MCF 10A (cell line): ENCODE data around the gene TFRC. TPM values are rescaled to one million over a fixed set of nuclear protein-coding genes. Genes with fewer than 3 reads are reported as not detected.

Source experiments
- BruUV-seq: library from RNA; stranded (reverse); fragments of 400-500 nt; replicated peaks from 2 replicates; lab custom pipeline; 2021; lab: Mats Ljungman, UMichigan
- CTCF ChIA-PET: fragments of 300-600 bp; sonication (Branson Sonifier 250); formaldehyde crosslinking; extraction: SDS; loops from one replicate; lab custom pipeline; 2021; ENCODE audit warnings: antibody characterized with exemption, inconsistent platforms; lab: Yijun Ruan, JAX
- POLR2A ChIA-PET: fragments of 300-600, 350-650 bp; sonication (Branson Sonifier 250); formaldehyde crosslinking; extraction: SDS; loops from one replicate; lab custom pipeline; 2020; ENCODE audit warnings: antibody characterized with exemption, inconsistent platforms; lab: Yijun Ruan, JAX
- DNase-seq: peaks from one replicate; pipeline ENCODE4 v3.0.0-alpha.2; 2018; ENCODE audit not compliant: unreplicated experiment
- H3K27ac Mint-ChIP-seq: one replicate; pipeline ENCODE4 v1.8.0; 2022; ENCODE audit warnings: mild to moderate bottlenecking, low read depth, mixed read lengths; ENCODE audit not compliant: unreplicated experiment
- H3K27me3 Mint-ChIP-seq: one replicate; pipeline ENCODE4 v1.8.0; 2022; ENCODE audit warnings: mixed read lengths; ENCODE audit not compliant: insufficient read depth, unreplicated experiment
- H3K36me3 Mint-ChIP-seq: one replicate; pipeline ENCODE4 v1.8.0; 2022; ENCODE audit warnings: mild to moderate bottlenecking, moderate library complexity, mixed read lengths; ENCODE audit not compliant: insufficient read depth, unreplicated experiment
- H3K4me1 Mint-ChIP-seq: one replicate; pipeline ENCODE4 v1.8.0; 2022; ENCODE audit warnings: mixed read lengths; ENCODE audit not compliant: insufficient read depth, unreplicated experiment
- H3K4me3 Mint-ChIP-seq: one replicate; pipeline ENCODE4 v1.8.0; 2022; ENCODE audit warnings: mild to moderate bottlenecking, moderate library complexity, mixed read lengths; ENCODE audit not compliant: unreplicated experiment
- H3K9me3 Mint-ChIP-seq: one replicate; pipeline ENCODE4 v1.8.0; 2022; ENCODE audit warnings: mixed read lengths; ENCODE audit not compliant: unreplicated experiment
- intact Hi-C: fragments of 100-400 bp; cut with micrococcal nuclease; formaldehyde crosslinking; loops from 2 replicates; pipeline ENCODE4 v1.14.1; 2022
- total RNA-seq: library from RNA; stranded (reverse); gene quantifications from 2 replicates; pipeline ENCODE4 v1.2.3, GENCODE V29; 2022
- TF ChIP-seq, protein P1 (sequence below): fragments of 200-600 bp; IDR thresholded peaks from one replicate; pipeline ENCODE4 v1.8.0; 2022; ENCODE audit warnings: antibody characterized with exemption, mild to moderate bottlenecking; ENCODE audit not compliant: unreplicated experiment

TFRC gene
- total RNA-seq, 1 experiment from 2014 or later: 72.9 TPM

DNA sequence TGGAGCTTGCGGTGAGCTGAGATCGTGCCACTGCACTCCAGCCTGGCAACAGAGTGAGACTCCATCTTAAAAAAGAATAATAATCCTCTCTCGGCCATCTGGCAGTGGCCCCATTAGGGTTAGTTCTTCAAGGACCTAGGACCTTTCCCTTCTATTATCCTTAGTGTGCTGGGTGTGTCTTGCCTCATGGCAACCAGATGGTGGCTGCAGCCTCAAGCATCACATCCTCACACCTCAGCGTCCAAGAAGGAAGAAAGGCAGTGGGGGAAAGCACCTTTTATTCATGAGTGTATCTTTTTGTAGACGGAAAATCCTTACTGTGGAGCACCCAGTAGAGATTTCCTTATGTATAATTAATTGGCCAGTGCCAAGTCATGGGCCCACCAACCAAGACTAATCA, 42.7 kb upstream of the TFRC start:
- no peaks in the 10 kb centered on the region for H3K27me3 Mint-ChIP-seq
- H3K27ac Mint-ChIP-seq: no peak overlapping the region
- BruUV-seq: no TSS peak
- CTCF ChIA-PET: no interaction called here
- no peak overlapping the region for H3K4me3 Mint-ChIP-seq
- intact Hi-C loops: no loop called here
- no peaks in the 10 kb centered on the region for H3K36me3 Mint-ChIP-seq
- DNase-seq: no peak
- H3K4me1 Mint-ChIP-seq: peaks cover 8% of the 10 kb centered on the region
- TF ChIP-seq, protein P1, sequence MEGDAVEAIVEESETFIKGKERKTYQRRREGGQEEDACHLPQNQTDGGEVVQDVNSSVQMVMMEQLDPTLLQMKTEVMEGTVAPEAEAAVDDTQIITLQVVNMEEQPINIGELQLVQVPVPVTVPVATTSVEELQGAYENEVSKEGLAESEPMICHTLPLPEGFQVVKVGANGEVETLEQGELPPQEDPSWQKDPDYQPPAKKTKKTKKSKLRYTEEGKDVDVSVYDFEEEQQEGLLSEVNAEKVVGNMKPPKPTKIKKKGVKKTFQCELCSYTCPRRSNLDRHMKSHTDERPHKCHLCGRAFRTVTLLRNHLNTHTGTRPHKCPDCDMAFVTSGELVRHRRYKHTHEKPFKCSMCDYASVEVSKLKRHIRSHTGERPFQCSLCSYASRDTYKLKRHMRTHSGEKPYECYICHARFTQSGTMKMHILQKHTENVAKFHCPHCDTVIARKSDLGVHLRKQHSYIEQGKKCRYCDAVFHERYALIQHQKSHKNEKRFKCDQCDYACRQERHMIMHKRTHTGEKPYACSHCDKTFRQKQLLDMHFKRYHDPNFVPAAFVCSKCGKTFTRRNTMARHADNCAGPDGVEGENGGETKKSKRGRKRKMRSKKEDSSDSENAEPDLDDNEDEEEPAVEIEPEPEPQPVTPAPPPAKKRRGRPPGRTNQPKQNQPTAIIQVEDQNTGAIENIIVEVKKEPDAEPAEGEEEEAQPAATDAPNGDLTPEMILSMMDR: no peak
- H3K9me3 Mint-ChIP-seq: no peaks in the 10 kb centered on the region
- POLR2A ChIA-PET: no interaction called here

DNA sequence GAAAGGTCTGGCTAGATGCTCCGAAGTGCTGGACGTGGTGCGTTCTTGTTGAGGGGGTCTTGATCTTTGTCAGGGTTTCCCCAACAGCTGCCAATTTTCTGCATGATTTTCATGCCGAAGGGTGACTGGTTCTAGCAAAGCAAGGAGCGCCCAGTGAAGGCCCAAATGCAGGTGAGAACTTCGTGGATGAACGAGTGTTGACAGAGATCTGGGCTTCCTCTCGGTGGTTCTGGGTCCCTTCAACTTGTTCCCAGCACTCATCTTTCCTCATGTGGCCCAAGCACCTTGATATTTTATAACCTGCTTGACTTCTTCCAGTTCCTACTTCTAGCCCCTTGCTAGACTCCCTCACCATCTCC, 40.8 kb upstream of the TFRC start:
- intact Hi-C loops: no loop called here
- Mint-ChIP-seq H3K27ac (no peak overlapping the region), H3K27me3 (no peaks in the 10 kb centered on the region), H3K9me3 (no peaks in the 10 kb centered on the region), H3K4me3 (no peak overlapping the region), H3K36me3 (no peaks in the 10 kb centered on the region), H3K4me1 (peaks cover 8% of the 10 kb centered on the region)
- no TSS peak for BruUV-seq
- ChIA-PET CTCF (no interaction called here), POLR2A (interaction anchor here (0.7 to 0.8 kb wide), 3 partner anchors 11 to 41 kb away, joined by 3 to 5 read pairs (median 3); no protein-coding TSS in a partner anchor)
- no peak for DNase-seq
- TF ChIP-seq, protein P1: no peak

DNA sequence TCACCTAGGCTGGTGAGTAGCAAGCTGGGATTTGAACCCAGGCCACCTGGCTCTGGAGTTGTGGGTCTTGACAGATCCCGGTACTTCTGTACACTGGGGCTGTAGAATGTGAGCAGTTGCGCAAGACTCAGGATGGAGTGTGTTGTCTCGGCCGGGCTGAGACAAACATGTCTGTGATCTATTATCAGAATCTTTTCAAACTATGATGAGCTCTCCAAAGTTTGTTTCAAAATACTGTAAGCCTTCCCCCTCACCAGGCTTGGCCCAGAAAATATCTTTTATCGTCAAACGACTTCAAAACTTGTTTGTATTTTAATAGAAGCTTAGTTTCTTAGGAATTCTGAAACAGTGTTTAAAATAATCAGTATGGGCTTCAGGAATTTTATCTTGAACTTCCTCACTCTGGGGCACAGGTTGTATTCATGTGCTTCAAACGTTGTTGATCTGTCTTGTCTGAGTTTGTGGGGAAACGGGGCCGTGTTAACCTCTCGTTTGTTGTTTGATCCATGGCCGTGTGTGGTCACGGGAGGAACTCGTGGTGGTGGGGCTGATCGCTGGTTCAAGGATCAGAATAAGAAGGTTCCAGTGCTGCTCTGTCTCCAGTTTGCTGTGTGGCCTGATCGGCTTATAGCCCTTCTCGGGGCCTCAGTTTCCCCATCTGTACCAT, 40.3 kb upstream of the TFRC start:
- Mint-ChIP-seq H3K27me3 (no peaks in the 10 kb centered on the region), H3K4me3 (no peak overlapping the region), H3K9me3 (no peaks in the 10 kb centered on the region), H3K36me3 (no peaks in the 10 kb centered on the region), H3K4me1 (peaks cover 5% of the 10 kb centered on the region), H3K27ac (no peak overlapping the region)
- POLR2A ChIA-PET: interaction anchor here (0.7 kb wide), 1 partner anchor 12 kb away, joined by 3 read pairs; no protein-coding TSS in a partner anchor
- BruUV-seq: no TSS peak
- TF ChIP-seq, protein P1: no peak
- DNase-seq: no peak
- intact Hi-C loops: no loop called here
- CTCF ChIA-PET: interaction anchor here (0.8 to 0.9 kb wide), 2 partner anchors 49 to 74 kb away, joined by 3 to 4 read pairs; no protein-coding TSS in a partner anchor

DNA sequence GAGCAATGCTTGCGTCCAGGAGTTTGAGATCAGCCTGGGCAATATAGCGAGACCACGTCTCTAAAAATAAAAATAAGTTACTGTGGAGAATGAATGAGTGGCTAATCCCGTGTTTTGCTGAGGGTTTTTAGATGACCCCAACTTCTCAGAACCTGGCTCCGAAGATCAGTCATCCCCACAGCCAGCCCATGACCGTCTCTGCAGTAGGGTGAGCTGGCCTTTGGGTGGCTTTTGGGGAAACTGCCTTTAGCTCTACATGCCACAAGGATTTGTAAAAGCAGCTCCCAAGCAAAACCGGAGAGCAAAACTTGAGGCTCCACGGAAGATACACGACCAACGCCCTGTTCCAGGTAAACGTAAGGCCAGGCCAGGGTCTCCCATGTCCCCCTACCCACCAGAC, 39.2 kb upstream of the TFRC start:
- CTCF ChIA-PET: interaction anchor here (0.6 kb wide), 1 partner anchor 11 kb away, joined by 3 read pairs; no protein-coding TSS in a partner anchor
- no peak overlapping the region for H3K27ac Mint-ChIP-seq
- POLR2A ChIA-PET: no interaction called here
- H3K36me3 Mint-ChIP-seq: no peaks in the 10 kb centered on the region
- no peaks in the 10 kb centered on the region for H3K9me3 Mint-ChIP-seq
- no TSS peak for BruUV-seq
- no peak overlapping the region for H3K4me3 Mint-ChIP-seq
- intact Hi-C loops: no loop called here
- H3K27me3 Mint-ChIP-seq: no peaks in the 10 kb centered on the region
- DNase-seq: no peak
- TF ChIP-seq, protein P1: no peak
- no peaks in the 10 kb centered on the region for H3K4me1 Mint-ChIP-seq
